GM12875 (cell line): ENCODE measurements around the gene EWSR1.

ENCODE experiments used
- H3K4me3 ChIP-seq: one replicate; pipeline ENCODE4 v1.5.1; 2011; ENCODE audit warnings: low read depth, low read length, control low read depth
- TF ChIP-seq, protein P1 (sequence below): IDR thresholded peaks from 2 replicates; pipeline ENCODE4 v1.5.1; 2011; ENCODE audit warnings: low read depth, mild to moderate bottlenecking, control low read depth, inconsistent platforms, low read length, moderate library complexity, borderline replicate concordance; ENCODE audit not compliant: insufficient read depth

Gene EWSR1

DNA sequence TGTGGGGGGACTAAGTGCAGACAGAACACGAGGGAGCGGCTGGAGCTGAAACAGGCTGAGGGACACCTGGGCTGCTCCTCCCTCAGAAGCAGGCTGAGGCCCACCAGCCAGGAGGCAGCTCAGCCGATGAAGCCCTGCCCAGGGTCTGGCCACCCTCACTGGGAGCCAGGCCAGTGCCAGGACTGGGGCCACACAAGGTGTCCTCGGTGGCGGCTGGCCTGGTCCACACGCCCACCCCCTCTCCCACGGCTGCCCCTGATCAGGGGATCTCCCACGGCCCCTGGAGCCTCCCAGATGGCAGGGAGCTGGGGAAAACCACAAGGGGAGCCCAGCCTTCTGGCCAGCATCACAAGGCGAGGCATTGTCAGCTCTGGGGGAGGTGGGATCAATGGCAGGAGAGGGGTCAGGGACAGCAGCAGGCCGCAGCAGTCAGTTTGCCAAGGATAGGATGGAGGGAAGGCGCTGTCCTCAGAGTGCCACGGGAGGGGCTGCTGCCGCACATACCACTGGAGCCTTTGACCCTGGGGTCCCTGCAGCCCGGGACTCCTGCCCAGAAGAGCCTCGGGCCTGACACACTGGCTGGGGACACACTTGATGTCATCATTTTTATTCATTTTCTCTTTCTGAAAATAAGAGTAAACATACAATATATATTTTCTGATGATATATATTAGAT lies 59.2 kb downstream of the EWSR1 start:
- no peak overlapping the region for H3K4me3 ChIP-seq
- TF ChIP-seq, protein P1, sequence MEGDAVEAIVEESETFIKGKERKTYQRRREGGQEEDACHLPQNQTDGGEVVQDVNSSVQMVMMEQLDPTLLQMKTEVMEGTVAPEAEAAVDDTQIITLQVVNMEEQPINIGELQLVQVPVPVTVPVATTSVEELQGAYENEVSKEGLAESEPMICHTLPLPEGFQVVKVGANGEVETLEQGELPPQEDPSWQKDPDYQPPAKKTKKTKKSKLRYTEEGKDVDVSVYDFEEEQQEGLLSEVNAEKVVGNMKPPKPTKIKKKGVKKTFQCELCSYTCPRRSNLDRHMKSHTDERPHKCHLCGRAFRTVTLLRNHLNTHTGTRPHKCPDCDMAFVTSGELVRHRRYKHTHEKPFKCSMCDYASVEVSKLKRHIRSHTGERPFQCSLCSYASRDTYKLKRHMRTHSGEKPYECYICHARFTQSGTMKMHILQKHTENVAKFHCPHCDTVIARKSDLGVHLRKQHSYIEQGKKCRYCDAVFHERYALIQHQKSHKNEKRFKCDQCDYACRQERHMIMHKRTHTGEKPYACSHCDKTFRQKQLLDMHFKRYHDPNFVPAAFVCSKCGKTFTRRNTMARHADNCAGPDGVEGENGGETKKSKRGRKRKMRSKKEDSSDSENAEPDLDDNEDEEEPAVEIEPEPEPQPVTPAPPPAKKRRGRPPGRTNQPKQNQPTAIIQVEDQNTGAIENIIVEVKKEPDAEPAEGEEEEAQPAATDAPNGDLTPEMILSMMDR = no peak

DNA sequence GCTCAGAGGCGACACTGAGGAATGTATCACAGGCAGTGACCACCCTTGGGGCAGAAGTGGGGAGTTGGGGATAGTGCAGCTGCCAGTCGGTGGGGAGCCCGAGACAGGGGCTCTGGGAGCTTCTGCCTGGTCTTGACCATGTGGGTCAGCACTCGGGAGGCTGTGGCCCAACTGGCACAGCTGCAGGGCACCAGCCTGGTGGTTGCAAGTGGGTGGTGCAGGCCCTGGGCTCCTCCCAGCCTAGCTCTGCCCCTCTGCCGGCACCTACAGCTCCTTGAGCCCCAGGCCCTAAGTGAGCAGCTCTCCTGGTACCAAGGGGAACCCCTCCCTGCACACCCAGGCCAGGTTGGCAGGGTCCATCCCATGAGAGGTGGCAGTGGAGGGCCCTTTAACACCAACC lies 60.0 kb downstream of the EWSR1 start:
- H3K4me3 ChIP-seq = no peak overlapping the region
- TF ChIP-seq, protein P1 = peak; percentile 12; the same call in 1 of the 2 replicates

GRCh38 chr22:29328566-29329500 lies 60.8 kb downstream of the EWSR1 start:
- TF ChIP-seq, protein P1 = no peak
- H3K4me3 ChIP-seq = no peak overlapping the region

- TF ChIP-seq, protein P1 = no peak
- H3K4me3 ChIP-seq = no peak overlapping the region
Observed at GRCh38 chr22:29329581-29329980, 61.5 kb downstream of the EWSR1 start.

GRCh38 chr22:29330291-29330690 lies 62.2 kb downstream of the EWSR1 start:
- H3K4me3 ChIP-seq = no peak overlapping the region
- TF ChIP-seq, protein P1 = no peak

DNA sequence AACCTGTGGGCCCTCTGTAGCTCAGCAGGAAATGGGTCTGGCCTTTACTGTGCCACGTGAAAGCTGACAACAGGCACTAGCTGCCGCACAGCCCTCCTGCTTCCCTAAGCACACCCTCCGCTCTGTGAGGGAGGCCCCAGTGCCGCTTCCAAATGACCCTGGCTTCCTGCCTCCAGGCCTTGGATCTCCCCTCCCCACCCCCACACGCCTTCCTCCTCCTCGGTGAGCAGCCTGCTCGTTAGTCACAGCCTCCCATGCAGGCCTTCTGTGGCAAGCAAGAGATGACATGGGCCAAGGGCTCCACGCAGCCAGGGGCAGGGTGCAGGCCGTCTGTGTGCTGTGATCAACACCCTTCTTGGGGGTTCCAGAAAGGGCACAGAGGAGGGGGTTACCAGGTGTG lies 62.7 kb downstream of the EWSR1 start:
- TF ChIP-seq, protein P1 = no peak

More for the DNA sequence above, 62.7 kb downstream of the EWSR1 start:
- H3K4me3 ChIP-seq = no peak overlapping the region
